Measurements from ENCODE around the gene ELMO1. TPM values are rescaled to one million over a fixed set of nuclear protein-coding genes. Genes with fewer than 3 reads are reported as not detected.

ELMO1 gene
- total RNA-seq, 2 donors from 2014 or later, result 66.0 to 72.2 TPM

DNA sequence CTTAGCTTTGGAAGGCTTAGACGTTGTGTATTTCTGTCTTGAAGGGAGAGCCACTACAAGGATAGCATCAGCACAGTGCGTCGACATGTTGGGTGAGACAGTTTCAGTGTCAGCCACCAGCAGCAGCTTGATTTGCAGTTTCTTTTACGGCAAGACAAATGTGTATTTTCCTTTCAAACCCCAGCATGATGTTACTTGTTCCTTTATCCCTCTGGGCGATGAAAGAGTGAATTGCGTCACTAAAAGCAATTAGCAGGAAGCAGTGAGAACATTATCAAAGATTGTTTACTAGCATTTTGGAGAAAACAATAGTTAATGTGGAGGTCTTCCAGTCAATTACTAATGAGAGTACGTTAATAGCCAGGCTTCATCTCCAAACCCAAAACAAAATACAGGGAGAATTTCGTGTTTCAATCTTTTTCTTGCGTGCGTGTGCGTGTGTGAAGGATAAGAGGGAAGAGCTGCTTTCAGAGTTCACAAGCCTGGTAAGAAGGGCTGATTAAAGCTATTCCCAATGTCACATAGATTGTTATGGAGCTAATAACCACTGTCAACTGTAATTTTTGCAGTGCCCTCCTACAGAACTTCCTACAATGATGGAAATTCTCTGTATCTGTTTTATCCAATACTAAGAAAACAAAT is 567.3 kb downstream of the ELMO1 start:
- DNase-seq (ENCODE audit: low spot score) (no peak), ATAC-seq (ENCODE audit: insufficient number of reproducible peaks, low FRiP score, low read depth) (no peak)
- H3K27me3 ChIP-seq (replicated peaks; ENCODE audit: insufficient read depth), result no peaks in the 10 kb centered on the region
- H3K4me3 ChIP-seq, result no peak overlapping the region
- TF ChIP-seq, protein P1, sequence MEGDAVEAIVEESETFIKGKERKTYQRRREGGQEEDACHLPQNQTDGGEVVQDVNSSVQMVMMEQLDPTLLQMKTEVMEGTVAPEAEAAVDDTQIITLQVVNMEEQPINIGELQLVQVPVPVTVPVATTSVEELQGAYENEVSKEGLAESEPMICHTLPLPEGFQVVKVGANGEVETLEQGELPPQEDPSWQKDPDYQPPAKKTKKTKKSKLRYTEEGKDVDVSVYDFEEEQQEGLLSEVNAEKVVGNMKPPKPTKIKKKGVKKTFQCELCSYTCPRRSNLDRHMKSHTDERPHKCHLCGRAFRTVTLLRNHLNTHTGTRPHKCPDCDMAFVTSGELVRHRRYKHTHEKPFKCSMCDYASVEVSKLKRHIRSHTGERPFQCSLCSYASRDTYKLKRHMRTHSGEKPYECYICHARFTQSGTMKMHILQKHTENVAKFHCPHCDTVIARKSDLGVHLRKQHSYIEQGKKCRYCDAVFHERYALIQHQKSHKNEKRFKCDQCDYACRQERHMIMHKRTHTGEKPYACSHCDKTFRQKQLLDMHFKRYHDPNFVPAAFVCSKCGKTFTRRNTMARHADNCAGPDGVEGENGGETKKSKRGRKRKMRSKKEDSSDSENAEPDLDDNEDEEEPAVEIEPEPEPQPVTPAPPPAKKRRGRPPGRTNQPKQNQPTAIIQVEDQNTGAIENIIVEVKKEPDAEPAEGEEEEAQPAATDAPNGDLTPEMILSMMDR (IDR thresholded peaks at IDR 0.05), result no peak
- no peaks in the 10 kb centered on the region for H3K4me1 ChIP-seq (ENCODE audit: control insufficient read depth in 1 of 2, low read depth in 2 of 2)
- H3K27ac ChIP-seq, result no peak overlapping the region
- no peaks in the 10 kb centered on the region for H3K9me3 ChIP-seq
- no peaks in the 10 kb centered on the region for H3K36me3 ChIP-seq

DNA sequence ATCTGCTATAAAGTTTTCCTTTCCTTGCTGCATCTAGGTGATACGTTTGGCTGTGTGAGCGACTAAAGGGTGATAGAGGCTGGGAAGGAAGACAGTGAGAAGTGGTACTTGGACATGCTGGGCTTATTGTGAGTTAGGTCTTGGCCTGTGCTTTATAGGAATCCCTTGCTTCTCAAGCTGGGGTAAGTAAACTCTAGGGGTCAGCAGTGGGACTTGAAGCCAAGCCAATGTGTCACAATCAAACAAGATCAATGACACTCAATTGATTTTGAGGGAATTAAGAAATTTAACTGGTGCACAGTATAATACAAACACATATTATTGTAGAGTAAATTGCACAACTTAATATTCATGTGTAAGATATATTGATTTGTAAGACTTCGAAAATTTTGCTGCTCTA is 568.6 kb downstream of the ELMO1 start:
- no peaks in the 10 kb centered on the region for H3K27me3 ChIP-seq (replicated peaks; ENCODE audit: insufficient read depth)
- no peak overlapping the region for H3K27ac ChIP-seq
- H3K9me3 ChIP-seq, result no peaks in the 10 kb centered on the region
- ATAC-seq (ENCODE audit: insufficient number of reproducible peaks, low FRiP score, low read depth) (no peak), DNase-seq (ENCODE audit: low spot score) (no peak)
- H3K4me3 ChIP-seq, result no peak overlapping the region
- H3K4me1 ChIP-seq (ENCODE audit: control insufficient read depth in 1 of 2, low read depth in 2 of 2), result no peaks in the 10 kb centered on the region
- H3K36me3 ChIP-seq, result no peaks in the 10 kb centered on the region
- TF ChIP-seq, protein P1 (IDR thresholded peaks at IDR 0.05), result no peak

DNA sequence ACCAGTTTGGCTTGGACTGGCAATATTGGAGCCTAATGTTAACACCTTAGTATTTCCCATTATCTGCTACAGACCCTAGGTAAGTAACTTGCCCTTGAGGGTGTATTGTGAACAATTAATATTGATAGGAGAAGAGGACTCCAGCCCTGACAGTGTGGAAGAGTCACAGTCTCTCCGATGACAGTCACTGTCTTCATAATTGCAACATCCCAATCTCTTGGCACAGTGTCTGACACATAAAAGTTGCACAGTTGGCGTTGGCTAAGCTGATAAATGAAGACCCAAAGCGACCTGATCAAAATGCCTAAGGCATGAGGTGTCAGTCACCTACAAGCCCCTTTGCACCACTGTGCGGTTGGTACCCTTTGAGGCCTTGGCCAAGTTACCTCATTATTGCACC is 569.6 kb downstream of the ELMO1 start:
- no peaks in the 10 kb centered on the region for H3K27me3 ChIP-seq (replicated peaks; ENCODE audit: insufficient read depth)
- TF ChIP-seq, protein P1 (IDR thresholded peaks at IDR 0.05), result no peak
- DNase-seq (ENCODE audit: low spot score) (no peak), ATAC-seq (ENCODE audit: insufficient number of reproducible peaks, low FRiP score, low read depth) (no peak)
- H3K9me3 ChIP-seq, result no peaks in the 10 kb centered on the region
- H3K27ac ChIP-seq, result no peak overlapping the region
- no peaks in the 10 kb centered on the region for H3K36me3 ChIP-seq
- no peak overlapping the region for H3K4me3 ChIP-seq
- no peaks in the 10 kb centered on the region for H3K4me1 ChIP-seq (ENCODE audit: control insufficient read depth in 1 of 2, low read depth in 2 of 2)

DNA sequence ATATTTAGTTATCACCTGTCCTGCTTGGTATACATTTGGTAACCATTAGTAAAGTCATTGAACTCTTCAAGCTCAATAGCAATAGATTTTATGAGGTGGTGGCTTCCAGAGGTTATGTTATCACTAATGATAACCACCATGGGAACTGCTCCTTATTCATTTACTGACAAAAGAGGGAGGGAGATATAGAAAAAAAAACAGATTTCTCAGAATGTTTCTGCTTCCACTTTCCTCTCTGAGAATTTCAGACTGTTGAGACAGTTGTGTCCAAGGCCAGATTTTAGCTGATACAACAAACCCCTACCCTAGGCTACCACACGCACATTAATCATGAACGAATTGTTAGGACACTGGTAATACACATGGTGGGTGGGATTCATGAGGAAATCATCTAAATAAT is 570.4 kb downstream of the ELMO1 start:
- Histone ChIP-seq H3K4me3 (no peak overlapping the region), H3K9me3 (no peaks in the 10 kb centered on the region), H3K36me3 (no peaks in the 10 kb centered on the region), H3K4me1 (ENCODE audit: control insufficient read depth in 1 of 2, low read depth in 2 of 2) (no peaks in the 10 kb centered on the region), H3K27ac (no peak overlapping the region), H3K27me3 (replicated peaks; ENCODE audit: insufficient read depth) (no peaks in the 10 kb centered on the region)
- DNase-seq (ENCODE audit: low spot score) (no peak), ATAC-seq (ENCODE audit: insufficient number of reproducible peaks, low FRiP score, low read depth) (no peak)
- TF ChIP-seq, protein P1 (IDR thresholded peaks at IDR 0.05), result no peak

DNA sequence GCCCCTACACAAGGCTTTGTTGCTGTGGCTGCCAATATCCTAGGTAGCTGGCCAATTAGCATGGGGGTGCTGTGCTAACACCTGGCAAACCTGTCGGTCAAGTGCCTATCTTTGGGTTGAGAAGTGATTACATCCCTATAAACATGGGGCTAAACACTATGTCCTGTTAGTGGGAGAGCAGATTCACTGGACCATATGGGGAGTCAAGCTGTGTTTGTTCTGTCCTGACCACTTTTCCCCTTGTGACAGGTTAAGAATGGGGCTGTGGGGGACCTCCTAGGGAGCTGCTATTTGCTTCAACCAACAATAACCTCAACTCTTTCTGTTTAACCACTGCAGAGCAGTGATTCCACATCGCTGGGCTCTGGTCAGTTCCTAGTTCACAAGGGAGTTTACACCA is 572.9 kb downstream of the ELMO1 start:
- DNase-seq (ENCODE audit: low spot score), result no peak
- no peak for ATAC-seq (ENCODE audit: insufficient number of reproducible peaks, low FRiP score, low read depth)
- TF ChIP-seq, protein P1 (IDR thresholded peaks at IDR 0.05), result no peak
- Histone ChIP-seq H3K4me1 (ENCODE audit: control insufficient read depth in 1 of 2, low read depth in 2 of 2) (no peaks in the 10 kb centered on the region), H3K36me3 (no peaks in the 10 kb centered on the region), H3K4me3 (no peak overlapping the region), H3K27ac (no peak overlapping the region), H3K27me3 (replicated peaks; ENCODE audit: insufficient read depth) (no peaks in the 10 kb centered on the region), H3K9me3 (no peaks in the 10 kb centered on the region)

Measured in thoracic aorta (tissue), 2 donors.